ENCODE results near the gene PAPSS2.

GRCh38 chr10:87654212-87654611, 5.5 kb upstream of the PAPSS2 start:
- no peak for TF ChIP-seq CTCF (IDR thresholded peaks at IDR 0.05)
- peak in 1 of 3 donors; percentile 18 for TF ChIP-seq POLR2AphosphoS5 (IDR thresholded peaks at IDR 0.05)
- TF ChIP-seq POLR2A (IDR thresholded peaks at IDR 0.05), result no peak
